H9 (cell line): ENCODE data around the gene GPR155. TPM values are rescaled to one million over a fixed set of nuclear protein-coding genes. Genes with fewer than 3 reads are reported as not detected.

ENCODE experiments used
- DNase-seq: peaks from one replicate; pipeline ENCODE4 v3.0.0-alpha.2; 2017
- H2AFZ ChIP-seq: one replicate; pipeline ENCODE4 v1.6.1; 2013; ENCODE audit warnings: mild to moderate bottlenecking, low read length, control low read depth, moderate library complexity
- H2AK5ac ChIP-seq: 2 replicates; pipeline ENCODE4 v1.6.1; 2013; ENCODE audit warnings: low read length, control low read depth, mixed read lengths; ENCODE audit not compliant: insufficient read length
- H2BK120ac ChIP-seq: one replicate; pipeline ENCODE4 v1.6.1; 2013; ENCODE audit warnings: low read depth, mild to moderate bottlenecking, low read length, control low read depth, inconsistent platforms; ENCODE audit not compliant: poor library complexity, severe bottlenecking
- H2BK12ac ChIP-seq: 2 replicates; pipeline ENCODE4 v1.6.1; 2013; ENCODE audit warnings: low read length, control low read depth, mixed read lengths, low read depth; ENCODE audit not compliant: insufficient read length
- H2BK15ac ChIP-seq: 2 replicates; pipeline ENCODE4 v1.6.1; 2013; ENCODE audit warnings: low read depth, low read length, control low read depth
- H2BK20ac ChIP-seq: one replicate; pipeline ENCODE4 v1.6.1; 2013; ENCODE audit warnings: low read depth, mild to moderate bottlenecking, low read length, control low read depth, inconsistent platforms; ENCODE audit not compliant: poor library complexity, severe bottlenecking
- H2BK5ac ChIP-seq: 2 replicates; pipeline ENCODE4 v1.6.1; 2013; ENCODE audit warnings: low read length, control low read depth, mixed read lengths; ENCODE audit not compliant: insufficient read length
- H3K14ac ChIP-seq: 2 replicates; pipeline ENCODE4 v1.6.1; 2013; ENCODE audit warnings: low read length, control low read depth; ENCODE audit not compliant: insufficient read depth
- H3K18ac ChIP-seq: 2 replicates; pipeline ENCODE4 v1.6.1; 2013; ENCODE audit warnings: low read depth, mild to moderate bottlenecking, mixed read lengths, low read length, control low read depth; ENCODE audit not compliant: insufficient read length
- H3K23ac ChIP-seq: 2 replicates; pipeline ENCODE4 v1.6.1; 2013; ENCODE audit warnings: low read length, control low read depth, mixed read lengths, low read depth; ENCODE audit not compliant: insufficient read length
- H3K23me2 ChIP-seq: 2 replicates; pipeline ENCODE4 v1.6.1; 2013; ENCODE audit warnings: low read depth, mild to moderate bottlenecking, mixed read lengths, low read length, control low read depth; ENCODE audit not compliant: insufficient read length, poor library complexity, severe bottlenecking
- H3K27ac ChIP-seq: 2 replicates; pipeline ENCODE4 v1.5.1; 2013; ENCODE audit warnings: low read length, control low read depth, mixed read lengths, low read depth; ENCODE audit not compliant: insufficient read length
- H3K27me3 ChIP-seq: 2 replicates; pipeline ENCODE4 v1.6.1; 2013; ENCODE audit warnings: low read length, control low read depth, inconsistent platforms; ENCODE audit not compliant: insufficient read depth
- H3K4ac ChIP-seq: 2 replicates; pipeline ENCODE4 v1.6.1; 2013; ENCODE audit warnings: low read depth, mild to moderate bottlenecking, control low read depth, inconsistent platforms, low read length, moderate library complexity
- H3K4me1 ChIP-seq: 2 replicates; pipeline ENCODE4 v1.6.1; 2013; ENCODE audit warnings: low read length, control low read depth, inconsistent platforms; ENCODE audit not compliant: insufficient read depth
- H3K4me2 ChIP-seq: 2 replicates; pipeline ENCODE4 v1.6.1; 2013; ENCODE audit warnings: low read length, control low read depth, mixed read lengths; ENCODE audit not compliant: insufficient read length, insufficient read depth
- H3K56ac ChIP-seq: 2 replicates; pipeline ENCODE4 v1.6.1; 2013; ENCODE audit warnings: low read depth, mild to moderate bottlenecking, mixed read lengths, low read length, control low read depth; ENCODE audit not compliant: insufficient read length
- H3K79me1 ChIP-seq: 2 replicates; pipeline ENCODE4 v1.6.1; 2013; ENCODE audit warnings: low read depth, mild to moderate bottlenecking, moderate library complexity, low read length, control low read depth, inconsistent platforms; ENCODE audit not compliant: insufficient read depth, poor library complexity, severe bottlenecking
- H3K79me2 ChIP-seq: 2 replicates; pipeline ENCODE4 v1.6.1; 2013; ENCODE audit warnings: low read length, control low read depth, inconsistent platforms; ENCODE audit not compliant: insufficient read depth
- H3K9ac ChIP-seq: 2 replicates; pipeline ENCODE4 v1.6.1; 2013; ENCODE audit warnings: low read length, control low read depth, mixed read lengths; ENCODE audit not compliant: insufficient read length; ENCODE audit errors: extremely low read depth
- H3K9me3 ChIP-seq: one replicate; pipeline ENCODE4 v1.6.1; 2013; ENCODE audit warnings: low read depth, low read length, inconsistent platforms; ENCODE audit not compliant: control insufficient read depth
- H3T11ph ChIP-seq: one replicate; pipeline ENCODE4 v1.6.1; 2013; ENCODE audit warnings: mild to moderate bottlenecking, low read length, control low read depth, inconsistent platforms
- H4K20me1 ChIP-seq: one replicate; pipeline ENCODE4 v1.6.1; 2013; ENCODE audit not compliant: control insufficient read depth, insufficient read length, insufficient read depth
- H4K5ac ChIP-seq: 2 replicates; pipeline ENCODE4 v1.6.1; 2013; ENCODE audit warnings: low read depth, mild to moderate bottlenecking, mixed read lengths, low read length, control low read depth; ENCODE audit not compliant: insufficient read length
- H4K8ac ChIP-seq: replicated peaks from 2 replicates; pipeline ENCODE4 v1.6.1; 2013; ENCODE audit warnings: low read length, control low read depth, mixed read lengths, low read depth; ENCODE audit not compliant: insufficient read length
- H4K91ac ChIP-seq: 2 replicates; pipeline ENCODE4 v1.6.1; 2013; ENCODE audit warnings: low read depth, mild to moderate bottlenecking, moderate library complexity, mixed read lengths, low read length, control low read depth; ENCODE audit not compliant: insufficient read length
- H3K27ac Mint-ChIP-seq, 3 experiments: 2 replicates in 2 of 3; 3 replicates in 1 of 3; pipeline ENCODE4 v1.8.0; 2020 to 2021; ENCODE audit warnings: mixed read lengths in 3 of 3, mild to moderate bottlenecking in 1 of 3, moderate library complexity in 1 of 3
- H3K27me3 Mint-ChIP-seq: 2 replicates; pipeline ENCODE4 v1.8.0; 2021; ENCODE audit warnings: low read depth, mild to moderate bottlenecking, moderate library complexity, mixed read lengths
- H3K36me3 Mint-ChIP-seq, 3 experiments: 2 replicates in 2 of 3; 3 replicates in 1 of 3; pipeline ENCODE4 v1.8.0; 2020 to 2021; ENCODE audit warnings: low read depth in 3 of 3, mixed read lengths in 3 of 3; ENCODE audit not compliant: insufficient read depth in 1 of 3
- H3K4me1 Mint-ChIP-seq, 2 experiments: 2 replicates each; pipeline ENCODE4 v1.8.0; 2020; ENCODE audit warnings: mixed read lengths in 2 of 2
- H3K4me3 Mint-ChIP-seq, 2 experiments: 2 replicates in 1 of 2; 3 replicates in 1 of 2; pipeline ENCODE4 v1.8.0; 2020 to 2021; ENCODE audit warnings: mild to moderate bottlenecking in 2 of 2, mixed read lengths in 2 of 2, moderate library complexity in 1 of 2
- H3K9me3 Mint-ChIP-seq, 2 experiments: 2 replicates in 1 of 2; 3 replicates in 1 of 2; pipeline ENCODE4 v1.8.0; 2020; ENCODE audit warnings: mild to moderate bottlenecking in 2 of 2, mixed read lengths in 2 of 2, moderate library complexity in 1 of 2
- WGBS: extraction: QIAGEN DNeasy Blood & Tissue Kit; methylation state at CpG from one replicate; pipeline ENCODE4 v1.1.7; 2013; ENCODE audit warnings: missing lambda C conversion rate, low lambda C conversion rate, mixed read lengths; ENCODE audit not compliant: insufficient read length; ENCODE audit errors: extremely low coverage; 5-methylcytosine and 5-hydroxymethylcytosine counted together
- total RNA-seq: library from RNA; stranded (reverse); gene quantifications from 2 replicates; pipeline ENCODE4 v1.2.1, GENCODE V29; 2021
- TF ChIP-seq, protein P1 (sequence below): fragments of 200-600 bp; sonication (generic); conservative IDR thresholded peaks from 3 replicates; pipeline ENCODE4 v1.8.0; 2021; ENCODE audit warnings: antibody characterized with exemption, mild to moderate bottlenecking

The GPR155 gene
- total RNA-seq, 1 experiment from 2014 or later = 0.35 TPM

DNA sequence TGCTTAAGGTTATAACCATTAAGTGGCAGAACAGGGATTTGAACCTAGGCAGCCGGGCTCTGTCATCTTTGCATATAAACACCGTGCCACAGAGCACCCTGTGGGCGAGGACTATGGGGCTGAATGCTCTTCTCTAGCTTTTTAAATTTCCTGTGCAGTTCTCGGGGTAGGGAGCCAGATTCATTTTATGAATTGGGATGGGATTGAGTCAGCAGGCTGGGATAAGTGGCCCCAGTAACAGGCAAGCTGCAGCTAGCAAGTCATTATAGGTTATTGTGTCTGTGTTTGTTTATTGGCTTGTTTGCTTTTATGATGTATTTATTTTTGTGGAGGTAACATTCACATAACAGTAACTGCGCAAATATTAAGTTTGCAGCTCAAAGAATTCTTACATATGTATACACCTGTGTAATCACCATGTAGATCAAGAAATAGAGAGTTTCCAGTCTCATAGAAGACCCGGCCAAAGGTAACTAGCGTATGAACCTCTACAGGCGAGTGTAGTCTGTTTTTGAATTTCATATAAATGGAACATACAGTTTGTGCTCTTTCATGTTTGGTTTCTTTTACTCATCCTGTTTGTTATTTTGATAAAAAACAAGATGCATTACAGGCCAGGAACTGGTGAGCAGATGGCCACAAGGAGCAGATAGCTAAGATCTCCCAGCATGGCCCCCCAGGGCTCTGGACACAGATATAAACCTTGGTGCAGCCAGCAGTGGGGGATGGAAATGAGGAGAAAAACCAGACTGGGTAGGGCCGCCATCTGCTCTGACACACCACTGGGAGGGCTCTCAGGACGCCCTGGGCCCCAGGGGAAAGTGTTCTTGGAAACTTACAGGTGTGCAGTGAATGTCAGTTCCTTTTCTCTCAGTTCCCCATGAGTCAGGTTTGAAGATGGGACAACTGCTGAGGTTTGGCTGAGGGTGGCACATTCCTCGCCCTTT lies 49.2 kb upstream of the GPR155 start:
- no peaks in the 10 kb centered on the region for H3K36me3 Mint-ChIP-seq
- H3K14ac ChIP-seq = no peak overlapping the region
- no peak overlapping the region for H2BK15ac ChIP-seq
- H2AFZ ChIP-seq = no peak overlapping the region
- no peak overlapping the region for H2AK5ac ChIP-seq
- H3K4me1 Mint-ChIP-seq = peaks cover 0 to 2% of the 10 kb centered on the region in 2 experiments; a peak in 2 of 4 replicates
- H3K79me1 ChIP-seq = no peaks in the 10 kb centered on the region
- H3K9me3 Mint-ChIP-seq = no peaks in the 10 kb centered on the region
- no peak overlapping the region for H2BK120ac ChIP-seq
- H3T11ph ChIP-seq = no peak overlapping the region
- no peak overlapping the region for H3K18ac ChIP-seq
- no peaks in the 10 kb centered on the region for H4K20me1 ChIP-seq
- WGBS = no CpG with 5 or more reads among the region's 11 CpGs
- H3K4me1 ChIP-seq = no peaks in the 10 kb centered on the region
- peaks cover 1% of the 10 kb centered on the region; the same call in 1 of the 2 replicates for H3K27me3 Mint-ChIP-seq
- H4K8ac ChIP-seq = no peak overlapping the region
- H3K27me3 ChIP-seq = no peaks in the 10 kb centered on the region
- H4K91ac ChIP-seq = no peak overlapping the region
- no peak overlapping the region for H3K4me3 Mint-ChIP-seq
- no peak overlapping the region for H2BK5ac ChIP-seq
- DNase-seq = no peak
- H3K27ac ChIP-seq = no peak overlapping the region
- H3K23me2 ChIP-seq = no peaks in the 10 kb centered on the region
- H3K9ac ChIP-seq = no peak overlapping the region
- H3K4ac ChIP-seq = no peak overlapping the region
- no peak overlapping the region for H3K4me2 ChIP-seq
- H2BK12ac ChIP-seq = no peak overlapping the region
- no peak overlapping the region for H3K56ac ChIP-seq
- no peak overlapping the region for H4K5ac ChIP-seq
- H3K23ac ChIP-seq = no peak overlapping the region
- no peaks in the 10 kb centered on the region for H3K79me2 ChIP-seq
- H3K27ac Mint-ChIP-seq = no peak overlapping the region
- H3K9me3 ChIP-seq = no peaks in the 10 kb centered on the region
- H2BK20ac ChIP-seq = no peak overlapping the region
- TF ChIP-seq, protein P1, sequence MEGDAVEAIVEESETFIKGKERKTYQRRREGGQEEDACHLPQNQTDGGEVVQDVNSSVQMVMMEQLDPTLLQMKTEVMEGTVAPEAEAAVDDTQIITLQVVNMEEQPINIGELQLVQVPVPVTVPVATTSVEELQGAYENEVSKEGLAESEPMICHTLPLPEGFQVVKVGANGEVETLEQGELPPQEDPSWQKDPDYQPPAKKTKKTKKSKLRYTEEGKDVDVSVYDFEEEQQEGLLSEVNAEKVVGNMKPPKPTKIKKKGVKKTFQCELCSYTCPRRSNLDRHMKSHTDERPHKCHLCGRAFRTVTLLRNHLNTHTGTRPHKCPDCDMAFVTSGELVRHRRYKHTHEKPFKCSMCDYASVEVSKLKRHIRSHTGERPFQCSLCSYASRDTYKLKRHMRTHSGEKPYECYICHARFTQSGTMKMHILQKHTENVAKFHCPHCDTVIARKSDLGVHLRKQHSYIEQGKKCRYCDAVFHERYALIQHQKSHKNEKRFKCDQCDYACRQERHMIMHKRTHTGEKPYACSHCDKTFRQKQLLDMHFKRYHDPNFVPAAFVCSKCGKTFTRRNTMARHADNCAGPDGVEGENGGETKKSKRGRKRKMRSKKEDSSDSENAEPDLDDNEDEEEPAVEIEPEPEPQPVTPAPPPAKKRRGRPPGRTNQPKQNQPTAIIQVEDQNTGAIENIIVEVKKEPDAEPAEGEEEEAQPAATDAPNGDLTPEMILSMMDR = no peak
